BLaER1 treated with 17β-estradiol and CSF1 and Interleukin-3, amounts not matched to agents 10 nM and 100 nM (cell line): ENCODE measurements around the gene EPO.
"Not testable (repeated sequence)": the region's sequence is repeated elsewhere in the genome, so short reads cannot be mapped to it uniquely, and the experiment has no call there.

Experiments used
- H3K27ac ChIP-seq, 11 experiments: shearing (Covaris generic); formaldehyde crosslinking; 2 replicates each; pipeline ENCODE4 v1.8.1; 2022
- H3K27me3 ChIP-seq, 11 experiments: shearing (Covaris generic); formaldehyde crosslinking; 2 replicates each; pipeline ENCODE4 v1.8.1; 2022
- H3K36me3 ChIP-seq, 11 experiments: shearing (Covaris generic); formaldehyde crosslinking; 2 replicates each; pipeline ENCODE4 v1.8.1; 2022
- H3K4me1 ChIP-seq, 10 experiments: shearing (Covaris generic); formaldehyde crosslinking; 2 replicates each; pipeline ENCODE4 v1.8.1; 2022
- H3K4me2 ChIP-seq, 11 experiments: shearing (Covaris generic); formaldehyde crosslinking; 2 replicates each; pipeline ENCODE4 v1.8.1; 2022
- H3K4me3 ChIP-seq, 10 experiments: shearing (Covaris generic); formaldehyde crosslinking; 2 replicates each; pipeline ENCODE4 v1.8.1; 2022
- H3K9ac ChIP-seq, 11 experiments: shearing (Covaris generic); formaldehyde crosslinking; 2 replicates each; pipeline ENCODE4 v1.8.1; 2022
- H3K9me3 ChIP-seq, 11 experiments: shearing (Covaris generic); formaldehyde crosslinking; replicated peaks in 1 of 11; 2 replicates each; pipeline ENCODE4 v1.8.1; 2022
- H4K20me1 ChIP-seq, 11 experiments: shearing (Covaris generic); formaldehyde crosslinking; 2 replicates each; pipeline ENCODE4 v1.8.1; 2022
- Cebpa-rat ChIP-seq, 11 experiments: shearing (Covaris generic); IDR thresholded peaks; 2 replicates each; pipeline ENCODE4 v1.8.1; 2022

The EPO gene

GRCh38 chr7:100721505-100721812, 1.2 kb downstream of the EPO start:
- H3K9me3 ChIP-seq: peaks cover 0 to 17% (median 10%) of the 10 kb centered on the region in 11 experiments; a peak in 14 of 22 replicates
- H3K4me3 ChIP-seq: no peak overlapping the region
- H3K27ac ChIP-seq: no peak overlapping the region
- no peak overlapping the region for H3K9ac ChIP-seq
- peaks cover 27 to 50% (median 44%) of the 10 kb centered on the region in 11 experiments for H3K27me3 ChIP-seq
- no peaks in the 10 kb centered on the region for H3K36me3 ChIP-seq
- H4K20me1 ChIP-seq: peaks cover 0 to 8% (median 0%) of the 10 kb centered on the region in 11 experiments; a peak in 2 of 22 replicates
- TF ChIP-seq Cebpa-rat (IDR thresholded peaks at IDR 0.05): no peak
- H3K4me1 ChIP-seq: peaks cover 0 to 21% (median 11%) of the 10 kb centered on the region in 10 experiments; a peak in 13 of 20 replicates
- H3K4me2 ChIP-seq: no peak overlapping the region

GRCh38 chr7:100722480-100723212, 2.4 kb downstream of the EPO start:
- H3K27me3 ChIP-seq: peaks cover 27 to 50% (median 44%) of the 10 kb centered on the region in 11 experiments
- peaks cover 0 to 14% (median 8%) of the 10 kb centered on the region in 11 experiments; a peak in 14 of 22 replicates for H3K9me3 ChIP-seq
- peaks cover 0 to 21% (median 11%) of the 10 kb centered on the region in 10 experiments; a peak in 13 of 20 replicates for H3K4me1 ChIP-seq
- TF ChIP-seq Cebpa-rat (IDR thresholded peaks at IDR 0.05): no peak
- no peak overlapping the region for H3K27ac ChIP-seq
- no peak overlapping the region for H3K4me2 ChIP-seq
- no peak overlapping the region for H3K9ac ChIP-seq
- H3K36me3 ChIP-seq: no peaks in the 10 kb centered on the region
- H3K4me3 ChIP-seq: no peak overlapping the region
- peaks cover 0 to 8% (median 0%) of the 10 kb centered on the region in 11 experiments; a peak in 2 of 22 replicates for H4K20me1 ChIP-seq

- Histone ChIP-seq H3K9me3 (peaks cover 0 to 7% (median 4%) of the 10 kb centered on the region in 11 experiments; a peak in 6 of 22 replicates), H3K4me1 (peaks cover 0 to 21% (median 11%) of the 10 kb centered on the region in 10 experiments; a peak in 13 of 20 replicates), H3K27me3 (peaks cover 27 to 49% (median 44%) of the 10 kb centered on the region in 11 experiments), H3K36me3 (no peaks in the 10 kb centered on the region), H3K27ac (no peak overlapping the region), H4K20me1 (peaks cover 0 to 8% (median 0%) of the 10 kb centered on the region in 11 experiments; a peak in 2 of 22 replicates), H3K9ac (no peak overlapping the region), H3K4me2 (no peak overlapping the region), H3K4me3 (no peak overlapping the region)
- TF ChIP-seq Cebpa-rat (IDR thresholded peaks at IDR 0.05): no peak
These were observed 3.5 kb downstream of the EPO start for GRCh38 chr7:100723732-100724275.

- H4K20me1 ChIP-seq, H3K9me3 ChIP-seq, H3K27ac ChIP-seq, H3K4me3 ChIP-seq, H3K36me3 ChIP-seq: not testable (repeated sequence)
- peak overlapping the region in 4 of 11 experiments; percentile 24 to 77 (median 66); a peak in 1 of 22 replicates for H3K4me2 ChIP-seq
- peaks cover 0 to 21% (median 11%) of the 10 kb centered on the region in 10 experiments; a peak in 13 of 20 replicates for H3K4me1 ChIP-seq
- H3K9ac ChIP-seq: 0 out of 22 replicates have a peak overlapping the region, but pooled peaks of 1 of the 11 experiments have one; percentile 31
- peaks cover 27 to 47% (median 39%) of the 10 kb centered on the region in 11 experiments for H3K27me3 ChIP-seq
These were observed 4.1 kb downstream of the EPO start for GRCh38 chr7:100724364-100724763.

- H3K27me3 ChIP-seq: peaks cover under 1 to 19% (median 11%) of the 10 kb centered on the region in 11 experiments; a peak in 19 of 22 replicates
- no peak overlapping the region for H3K4me2 ChIP-seq
These were observed 6.9 kb downstream of the EPO start for GRCh38 chr7:100726996-100727761.

GRCh38 chr7:100728196-100728595, 7.9 kb downstream of the EPO start:
- Histone ChIP-seq H3K4me1 (peaks cover 0 to 8% (median 2%) of the 10 kb centered on the region in 10 experiments; a peak in 3 of 20 replicates), H4K20me1 (peaks cover 0 to 4% (median 0%) of the 10 kb centered on the region in 11 experiments; a peak in 2 of 22 replicates), H3K27ac (no peak overlapping the region), H3K9me3 (no peaks in the 10 kb centered on the region), H3K36me3 (no peaks in the 10 kb centered on the region), H3K9ac (0 out of 22 replicates have a peak overlapping the region, but pooled peaks of 1 of the 11 experiments have one; percentile 4), H3K27me3 (peaks cover 0 to 9% (median under 1%) of the 10 kb centered on the region in 11 experiments; a peak in 8 of 22 replicates), H3K4me2 (no peak overlapping the region), H3K4me3 (no peak overlapping the region)
- no peak for TF ChIP-seq Cebpa-rat (IDR thresholded peaks at IDR 0.05)

More at GRCh38 chr7:100726996-100727761, 6.9 kb downstream of the EPO start:
- H3K9me3 ChIP-seq: no peaks in the 10 kb centered on the region
- no peak overlapping the region for H3K27ac ChIP-seq
- no peak overlapping the region for H3K4me3 ChIP-seq
- H3K4me1 ChIP-seq: peaks cover 0 to 8% (median 2%) of the 10 kb centered on the region in 10 experiments; a peak in 3 of 20 replicates
- peak overlapping the region in 1 of 11 experiments; percentile 5; a peak in 1 of 22 replicates for H3K9ac ChIP-seq
- H4K20me1 ChIP-seq: peaks cover 0 to 8% (median 0%) of the 10 kb centered on the region in 11 experiments; a peak in 2 of 22 replicates
- H3K36me3 ChIP-seq: no peaks in the 10 kb centered on the region
- no peak for TF ChIP-seq Cebpa-rat (IDR thresholded peaks at IDR 0.05)

- Histone ChIP-seq H3K9ac (no peak overlapping the region), H3K27ac (no peak overlapping the region), H3K4me3 (no peak overlapping the region), H3K36me3 (no peaks in the 10 kb centered on the region), H3K9me3 (no peaks in the 10 kb centered on the region), H3K4me1 (0 out of 20 replicates have a peak, but pooled peaks cover 0 to 4% (median 0%) of the 10 kb centered on the region in 10 experiments), H3K27me3 (no peaks in the 10 kb centered on the region), H3K4me2 (no peak overlapping the region), H4K20me1 (no peaks in the 10 kb centered on the region; a peak in 1 of 22 replicates)
- no peak for TF ChIP-seq Cebpa-rat (IDR thresholded peaks at IDR 0.05)
These were observed 10.0 kb downstream of the EPO start for GRCh38 chr7:100730136-100730800.

- H3K4me1 ChIP-seq: no peaks in the 10 kb centered on the region
- no peak overlapping the region for H3K27ac ChIP-seq
- no peak overlapping the region for H3K9ac ChIP-seq
- no peaks in the 10 kb centered on the region for H3K36me3 ChIP-seq
- no peak overlapping the region for H3K4me2 ChIP-seq
- TF ChIP-seq Cebpa-rat (IDR thresholded peaks at IDR 0.05): no peak
- H3K4me3 ChIP-seq: no peak overlapping the region
- H4K20me1 ChIP-seq: no peaks in the 10 kb centered on the region
- H3K9me3 ChIP-seq: no peaks in the 10 kb centered on the region
- H3K27me3 ChIP-seq: no peaks in the 10 kb centered on the region
These were observed 11.8 kb downstream of the EPO start for GRCh38 chr7:100731937-100732636.
